OCI-M2 (cell line): ENCODE measurements around the gene TMEM185A.
"Not testable (repeated sequence)": the region's sequence is repeated elsewhere in the genome, so short reads cannot be mapped to it uniquely, and the experiment has no call there.

ENCODE experiments used
- DNase-seq: peaks from one replicate; lab custom pipeline; 2025; ENCODE audit not compliant: unreplicated experiment; lab: John Stamatoyannopoulos, UW

Gene TMEM185A

GRCh38 chrX:149631234-149632165 is at the start of gene TMEM185A:
TSS of gene TMEM185A (minus strand) at chrX:149631792. CDS start at chrX:149631580, 212 bp downstream.
- no peak for DNase-seq

- DNase-seq, result no peak
Measured at GRCh38 chrX:149681182-149681581, 49.6 kb upstream of the TMEM185A start.

- DNase-seq, result not testable (repeated sequence)
Measured at GRCh38 chrX:149679164-149679678, 47.6 kb upstream of the TMEM185A start.

GRCh38 chrX:149675554-149675953 is 44.0 kb upstream of the TMEM185A start:
- DNase-seq, result not testable (repeated sequence)

GRCh38 chrX:149675088-149675487 is 43.5 kb upstream of the TMEM185A start:
- DNase-seq, result not testable (repeated sequence)

- not testable (repeated sequence) for DNase-seq
Measured at GRCh38 chrX:149660613-149661012, 29.0 kb upstream of the TMEM185A start.

GRCh38 chrX:149656260-149656884 is 24.8 kb upstream of the TMEM185A start:
- not testable (repeated sequence) for DNase-seq

- DNase-seq, result no peak
Measured at GRCh38 chrX:149652232-149652981, 20.8 kb upstream of the TMEM185A start.

GRCh38 chrX:149650162-149650561 is 18.6 kb upstream of the TMEM185A start:
- no peak for DNase-seq

GRCh38 chrX:149648932-149649331 is 17.3 kb upstream of the TMEM185A start:
- no peak for DNase-seq

- no peak for DNase-seq
Measured at GRCh38 chrX:149647505-149647904, 15.9 kb upstream of the TMEM185A start.

GRCh38 chrX:149643496-149643895 is 11.9 kb upstream of the TMEM185A start:
- DNase-seq, result no peak

- DNase-seq, result no peak
Measured at GRCh38 chrX:149641835-149642234, 10.2 kb upstream of the TMEM185A start.

- DNase-seq, result no peak
Measured at GRCh38 chrX:149641432-149641831, 9.8 kb upstream of the TMEM185A start.

GRCh38 chrX:149639568-149639967 is 8.0 kb upstream of the TMEM185A start:
- no peak for DNase-seq

GRCh38 chrX:149638860-149639259 is 7.3 kb upstream of the TMEM185A start:
- DNase-seq, result no peak

GRCh38 chrX:149633511-149633910 is 1.9 kb upstream of the TMEM185A start:
- DNase-seq, result no peak

GRCh38 chrX:149630681-149631233 is 835 bp downstream of the TMEM185A start:
- DNase-seq, result no peak

- no peak for DNase-seq
Measured at GRCh38 chrX:149629730-149630387, 1.7 kb downstream of the TMEM185A start.

GRCh38 chrX:149628768-149629167 is 2.8 kb downstream of the TMEM185A start:
- no peak for DNase-seq
